Fibroblast of lung (primary cell): ENCODE results near the gene EREG.

ENCODE experiments used
- CTCF ChIP-seq, 2 donors: IDR thresholded peaks in 1 of 2; conservative IDR thresholded peaks in 1 of 2; 1 replicate in 1 of 2; 2 replicates in 1 of 2; pipeline ENCODE4 v1.5.1; 2011 to 2012; ENCODE audit warnings: low read length in 2 of 2, control low read depth in 1 of 2, inconsistent platforms in 1 of 2, low read depth in 1 of 2, mild to moderate bottlenecking in 1 of 2
- EZH2 ChIP-seq: IDR thresholded peaks from 2 replicates; pipeline ENCODE4 v1.5.1; 2012; ENCODE audit warnings: low read length, control low read depth, mild to moderate bottlenecking; ENCODE audit errors: missing control alignments

DNA sequence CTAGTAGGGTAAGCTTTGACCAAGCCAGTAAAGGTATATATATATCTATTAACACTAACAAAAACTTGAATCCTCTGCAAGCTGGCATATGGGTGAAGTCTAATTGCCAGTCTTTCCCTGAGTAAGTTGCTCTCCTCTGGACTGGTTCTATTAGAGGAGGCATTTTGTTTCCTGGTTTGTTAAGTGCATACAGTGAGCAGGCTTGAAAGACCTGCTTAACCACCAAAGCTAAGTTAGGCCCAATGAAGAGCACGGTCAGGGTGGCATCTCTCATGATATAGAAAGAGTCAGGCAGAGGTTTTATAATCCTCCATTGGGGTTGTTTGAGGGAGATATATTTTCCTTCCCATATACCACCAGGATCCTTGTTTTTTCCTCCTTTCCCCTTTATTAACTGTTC lies 70.4 kb downstream of the EREG start:
- TF ChIP-seq CTCF (conservative IDR thresholded peaks at IDR 0.05 in 1 of 2, IDR thresholded peaks at IDR 0.05 in 1 of 2; ENCODE audit: low read depth in 1 of 2, low read length in 2 of 2) (no peak), EZH2 (no peak)
